PC-3 (cell line): ENCODE results near the gene C1orf52. TPM values are rescaled to one million over a fixed set of nuclear protein-coding genes. Genes with fewer than 3 reads are reported as not detected.

Source experiments
- ATAC-seq: fragments of 200-7000 bp; cut with Tn5 transposase; 2 replicates; pipeline ENCODE4 v1.9.1; 2020; ENCODE audit warnings: mild to moderate bottlenecking, moderate library complexity
- BruUV-seq: library from RNA; stranded (reverse); fragments of 400-500 nt; replicated peaks from 2 replicates; lab custom pipeline; 2021; lab: Mats Ljungman, UMichigan
- CTCF ChIA-PET: fragments of 300-600 bp; sonication (Branson Sonifier 250); formaldehyde crosslinking; loops from one replicate; lab custom pipeline; 2022; ENCODE audit warnings: antibody characterized with exemption; lab: Charles Lee
- POLR2A ChIA-PET: fragments of 300-600 bp; sonication (Branson Sonifier 250); formaldehyde crosslinking; loops from one replicate; lab custom pipeline; 2022; ENCODE audit warnings: antibody characterized with exemption; ENCODE audit not compliant: unreplicated experiment; lab: Charles Lee
- DNase-seq: peaks from one replicate; pipeline ENCODE4 v3.0.0-alpha.2; 2015
- H2AFZ ChIP-seq: fragments of 300-600 bp; sonication (generic); 2 replicates; pipeline ENCODE4 v1.6.0; 2016; ENCODE audit warnings: antibody characterized with exemption, low read length
- H3F3A ChIP-seq: fragments of 300-600 bp; sonication (generic); one replicate; pipeline ENCODE4 v1.6.0; 2017; ENCODE audit warnings: antibody characterized with exemption, low read length, control low read depth, mild to moderate bottlenecking; ENCODE audit not compliant: unreplicated experiment
- H3K27ac ChIP-seq: fragments of 300-600 bp; sonication (generic); 2 replicates; pipeline ENCODE4 v1.5.1; 2016; ENCODE audit warnings: mild to moderate bottlenecking, low read length
- H3K27me3 ChIP-seq: fragments of 300-600 bp; sonication (generic); 2 replicates; pipeline ENCODE4 v1.6.1; 2016; ENCODE audit warnings: low read length, mixed read lengths
- H3K36me3 ChIP-seq: fragments of 300-600 bp; sonication (generic); 2 replicates; pipeline ENCODE4 v1.6.1; 2016; ENCODE audit warnings: low read depth, mixed run types, low read length, mixed read lengths
- H3K4me1 ChIP-seq: fragments of 300-600 bp; sonication (generic); 2 replicates; pipeline ENCODE4 v1.5.1; 2016; ENCODE audit warnings: low read length; ENCODE audit not compliant: insufficient read depth
- H3K4me2 ChIP-seq: fragments of 300-600 bp; sonication (generic); 2 replicates; pipeline ENCODE4 v1.6.0; 2016; ENCODE audit warnings: low read length
- H3K4me3 ChIP-seq: fragments of 300-600 bp; sonication (generic); 2 replicates; pipeline ENCODE4 v1.5.1; 2016; ENCODE audit warnings: mild to moderate bottlenecking, low read length, mixed read lengths
- H3K79me2 ChIP-seq: fragments of 300-600 bp; sonication (generic); 2 replicates; pipeline ENCODE4 v1.6.1; 2017; ENCODE audit warnings: low read length, mixed read lengths
- H3K9ac ChIP-seq: fragments of 300-600 bp; sonication (generic); 2 replicates; pipeline ENCODE4 v1.6.0; 2016; ENCODE audit warnings: mild to moderate bottlenecking, low read length
- H3K9me2 ChIP-seq: fragments of 300-600 bp; sonication (generic); replicated peaks from 2 replicates; pipeline ENCODE4 v1.6.1; 2016; ENCODE audit warnings: mixed run types, low read length, mixed read lengths
- H3K9me3 ChIP-seq: fragments of 300-600 bp; sonication (generic); 2 replicates; pipeline ENCODE4 v1.6.1; 2016; ENCODE audit warnings: low read length, mixed read lengths
- H4K20me1 ChIP-seq: fragments of 300-600 bp; sonication (generic); 2 replicates; pipeline ENCODE4 v1.6.1; 2016; ENCODE audit warnings: low read length, mixed read lengths
- CTCF ChIP-seq: fragments of 300-600 bp; sonication (generic); conservative IDR thresholded peaks from 2 replicates; pipeline ENCODE4 v1.5.1; 2017; ENCODE audit warnings: antibody characterized with exemption, low read depth, mild to moderate bottlenecking, low read length
- EZH2 ChIP-seq: fragments of 300-600 bp; sonication (generic); IDR thresholded peaks from one replicate; pipeline ENCODE4 v1.6.1; 2017; ENCODE audit warnings: antibody characterized with exemption, mild to moderate bottlenecking, low read length; ENCODE audit not compliant: unreplicated experiment
- EZH2phosphoT487 ChIP-seq: fragments of 300-600 bp; sonication (generic); IDR thresholded peaks from 2 replicates; pipeline ENCODE4 v1.6.1; 2018; ENCODE audit warnings: mild to moderate bottlenecking, antibody characterized with exemption, low read length, borderline replicate concordance
- intact Hi-C: fragments of 100-400 bp; cut with micrococcal nuclease; formaldehyde crosslinking; loops from 2 replicates; pipeline ENCODE4 v1.9.0; 2023
- total RNA-seq: library from RNA; depleted of rRNA; stranded (reverse); fragments of >200 nt; gene quantifications from 2 replicates; pipeline ENCODE4 v1.2.3, GENCODE V29; 2014

Gene C1orf52
- total RNA-seq, 1 experiment from 2014 or later = 59.9 TPM

GRCh38 chr1:85289848-85290335 lies 30.4 kb upstream of the C1orf52 start:
- no peaks in the 10 kb centered on the region for H3K9me2 ChIP-seq
- CTCF ChIA-PET = interaction anchor here (0.6 kb wide), 1 partner anchor 403 kb away, joined by 7 read pairs; no protein-coding TSS in a partner anchor
- peak overlapping the region; percentile 66 for H3K9ac ChIP-seq
- TSS peak; percentile 77 for BruUV-seq
- H3K4me3 ChIP-seq = peak overlapping the region; percentile 38; the same call in 1 of the 2 replicates
- POLR2A ChIA-PET = interaction anchor here (0.7 kb wide), 1 partner anchor 13 kb away, joined by 4 read pairs; the partner anchor contains the start of gene BCL10
- H3K27me3 ChIP-seq = no peaks in the 10 kb centered on the region
- no peaks in the 10 kb centered on the region for H3K36me3 ChIP-seq
- peaks cover 9% of the 10 kb centered on the region for H3F3A ChIP-seq
- H3K4me2 ChIP-seq = peak overlapping the region; percentile 72
- H2AFZ ChIP-seq = no peak overlapping the region; the same call in 1 of the 2 replicates
- no peaks in the 10 kb centered on the region for H4K20me1 ChIP-seq
- no peak for ATAC-seq
- H3K9me3 ChIP-seq = no peaks in the 10 kb centered on the region
- no peak for TF ChIP-seq CTCF
- no peak for TF ChIP-seq EZH2
- TF ChIP-seq EZH2phosphoT487 = no peak
- peaks cover 15% of the 10 kb centered on the region for H3K79me2 ChIP-seq
- H3K27ac ChIP-seq = peak overlapping the region; percentile 95
- DNase-seq = no peak
- H3K4me1 ChIP-seq = peaks cover 60% of the 10 kb centered on the region
- intact Hi-C loops = loop anchor here (1.0 kb wide), 1 partner anchor 11 kb away; no protein-coding TSS in a partner anchor

GRCh38 chr1:85289207-85289847 lies 29.9 kb upstream of the C1orf52 start:
- no peaks in the 10 kb centered on the region for H4K20me1 ChIP-seq
- ChIA-PET CTCF (interaction anchor here (0.6 kb wide), 1 partner anchor 404 kb away, joined by 7 read pairs; no protein-coding TSS in a partner anchor), POLR2A (interaction anchor here (0.7 kb wide), 1 partner anchor 13 kb away, joined by 4 read pairs; the partner anchor contains the start of gene BCL10)
- H3K79me2 ChIP-seq = peaks cover 15% of the 10 kb centered on the region
- peak overlapping the region; percentile 72 for H3K4me2 ChIP-seq
- H3K9ac ChIP-seq = peak overlapping the region; percentile 66
- TF ChIP-seq EZH2phosphoT487 (no peak), CTCF (no peak), EZH2 (no peak)
- no peaks in the 10 kb centered on the region for H3K36me3 ChIP-seq
- H3K4me1 ChIP-seq = peaks cover 56% of the 10 kb centered on the region
- peaks cover 9% of the 10 kb centered on the region for H3F3A ChIP-seq
- peak overlapping the region; percentile 95 for H3K27ac ChIP-seq
- H3K27me3 ChIP-seq = no peaks in the 10 kb centered on the region
- peak; percentile 97 for DNase-seq
- peak overlapping the region; percentile 38; the same call in 1 of the 2 replicates for H3K4me3 ChIP-seq
- no peak overlapping the region for H2AFZ ChIP-seq
- H3K9me3 ChIP-seq = no peaks in the 10 kb centered on the region
- no peaks in the 10 kb centered on the region for H3K9me2 ChIP-seq
- BruUV-seq = no TSS peak
- intact Hi-C loops = loop anchor here (1.0 kb wide), 1 partner anchor 10 kb away; no protein-coding TSS in a partner anchor
- peak; percentile 96 for ATAC-seq

GRCh38 chr1:85284202-85284601 lies 24.7 kb upstream of the C1orf52 start:
- H3K79me2 ChIP-seq = no peaks in the 10 kb centered on the region
- H3K36me3 ChIP-seq = no peaks in the 10 kb centered on the region
- DNase-seq (no peak), ATAC-seq (no peak)
- ChIA-PET CTCF (no interaction called here), POLR2A (no interaction called here)
- H3K27ac ChIP-seq = no peak overlapping the region
- H3K4me2 ChIP-seq = no peak overlapping the region
- intact Hi-C loops = no loop called here
- H3K4me1 ChIP-seq = peaks cover 23% of the 10 kb centered on the region
- H3F3A ChIP-seq = peaks cover 6% of the 10 kb centered on the region
- no peak overlapping the region for H3K4me3 ChIP-seq
- no peaks in the 10 kb centered on the region for H3K9me3 ChIP-seq
- no peak overlapping the region for H2AFZ ChIP-seq
- no peaks in the 10 kb centered on the region for H4K20me1 ChIP-seq
- TF ChIP-seq CTCF = no peak
- no peak for TF ChIP-seq EZH2
- no peak for TF ChIP-seq EZH2phosphoT487
- H3K9me2 ChIP-seq = no peaks in the 10 kb centered on the region
- no peaks in the 10 kb centered on the region for H3K27me3 ChIP-seq
- H3K9ac ChIP-seq = no peak overlapping the region
- no TSS peak for BruUV-seq
